GM12878 (cell line): Measurements from ENCODE around the gene PDCD10. TPM values are rescaled to one million over a fixed set of nuclear protein-coding genes. Genes with fewer than 3 reads are reported as not detected.
A peak's percentile ranks its signal among the peaks of the same experiment; 100 is the strongest.

Experiments
- ATAC-seq: fragments of 200-7000 bp; cut with Tn5 transposase; 3 replicates; pipeline ENCODE4 v1.9.1; 2020; ENCODE audit warnings: mild to moderate bottlenecking, moderate library complexity
- BruUV-seq: library from RNA; stranded (reverse); fragments of 400-500 nt; replicated peaks from 2 replicates; lab custom pipeline; 2021; lab: Mats Ljungman, UMichigan
- CTCF ChIA-PET: fragments of 300-600 bp; sonication (Branson Sonifier 250); formaldehyde crosslinking; extraction: SDS; loops from one replicate; lab custom pipeline; 2021; ENCODE audit warnings: inconsistent platforms; lab: Yijun Ruan, JAX
- POLR2A ChIA-PET: fragments of 350-600 bp; formaldehyde crosslinking; extraction: SDS; loops from one replicate; lab custom pipeline; 2021; ENCODE audit warnings: inconsistent platforms; lab: Charles Lee
- RAD21 ChIA-PET: fragments of 300-600 bp; sonication (Branson Sonifier 250); formaldehyde crosslinking; loops from one replicate; lab custom pipeline; 2023; ENCODE audit warnings: antibody characterized with exemption; ENCODE audit not compliant: unreplicated experiment; lab: Charles Lee
- SMC1A ChIA-PET: fragments of 300-600 bp; sonication (Branson Sonifier 250); formaldehyde crosslinking; loops from one replicate; lab custom pipeline; 2023; ENCODE audit not compliant: unreplicated experiment, uncharacterized antibody; lab: Charles Lee
- DNase-seq: peaks from one replicate; pipeline ENCODE4 v3.0.0-alpha.2; 2011; ENCODE audit warnings: low read depth, low spot score
- FAIRE-seq: peaks from 3 replicates; lab custom pipeline; 2011; peaks lifted over from hg19 to GRCh38; lab: Jason Lieb, UNC
- H2AFZ ChIP-seq: 2 replicates; pipeline ENCODE4 v1.6.0; 2011; ENCODE audit warnings: low read depth, low read length, control low read depth; ENCODE audit not compliant: control insufficient read depth
- H3K27ac ChIP-seq: 2 replicates; pipeline ENCODE4 v1.5.1; 2011; ENCODE audit warnings: control low read depth; ENCODE audit not compliant: control insufficient read depth, insufficient read depth
- H3K27me3 ChIP-seq, 2 experiments: replicated peaks in 1 of 2; 2 replicates each; pipeline versions ENCODE4 v1.6.0 to v1.6.1; 2011; ENCODE audit warnings: low read length in 1 of 2; ENCODE audit not compliant: control insufficient read depth in 2 of 2, insufficient read depth in 2 of 2
- H3K36me3 ChIP-seq, 2 experiments: 2 replicates each; pipeline ENCODE4 v1.5.1; 2011; ENCODE audit warnings: low read length in 1 of 2; ENCODE audit not compliant: control insufficient read depth in 2 of 2, insufficient read depth in 2 of 2
- H3K4me1 ChIP-seq: 2 replicates; pipeline ENCODE4 v1.6.1; 2011; ENCODE audit warnings: mild to moderate bottlenecking, low read length, moderate library complexity, mixed read lengths; ENCODE audit not compliant: control insufficient read depth, insufficient read depth
- H3K4me2 ChIP-seq: 2 replicates; pipeline ENCODE4 v1.6.0; 2011; ENCODE audit warnings: control low read depth; ENCODE audit not compliant: control insufficient read depth, insufficient read depth
- H3K4me3 ChIP-seq: fragments of 200-600 bp; sonication (generic); 2 replicates; pipeline ENCODE4 v1.5.1; 2016
- H3K79me2 ChIP-seq: 2 replicates; pipeline ENCODE4 v1.6.0; 2011; ENCODE audit warnings: low read length; ENCODE audit not compliant: control insufficient read depth, insufficient read depth
- H3K9ac ChIP-seq: 2 replicates; pipeline ENCODE4 v1.8.0; 2011; ENCODE audit warnings: low read length, control low read depth, mixed read lengths; ENCODE audit not compliant: control insufficient read depth, insufficient read depth
- H3K9me3 ChIP-seq: replicated peaks from 3 replicates; pipeline ENCODE4 v1.5.1; 2011; ENCODE audit warnings: mild to moderate bottlenecking, low read length; ENCODE audit not compliant: control insufficient read depth, insufficient read depth
- H4K20me1 ChIP-seq: 2 replicates; pipeline ENCODE4 v1.6.0; 2011; ENCODE audit not compliant: control insufficient read depth, insufficient read depth
- JUNB ChIP-seq: IDR thresholded peaks from 2 replicates; pipeline ENCODE4 v1.6.1; 2016; ENCODE audit warnings: antibody characterized with exemption, mild to moderate bottlenecking
- KAT2A ChIP-seq: conservative IDR thresholded peaks from 2 replicates; pipeline ENCODE4 v1.6.1; 2011; ENCODE audit warnings: low read depth, low read length; ENCODE audit not compliant: control insufficient read depth
- NFYB ChIP-seq: IDR thresholded peaks from 2 replicates; pipeline ENCODE4 v1.6.1; 2011; ENCODE audit warnings: low read depth, mild to moderate bottlenecking, low read length, improper control_type of control experiment, moderate library complexity; ENCODE audit not compliant: insufficient read depth
- RUNX3 ChIP-seq: IDR thresholded peaks from 2 replicates; pipeline ENCODE4 v1.6.1; 2012; ENCODE audit warnings: low read length, inconsistent platforms
- WGBS: methylation state at CpG from one replicate; pipeline ENCODE4 v1.1.6; 2016; ENCODE audit warnings: low lambda C conversion rate; ENCODE audit not compliant: insufficient replicate concordance, insufficient coverage; ENCODE audit errors: missing lambda C conversion rate; 5-methylcytosine and 5-hydroxymethylcytosine counted together
- in situ Hi-C: fragments of 300-500 bp; cut with MboI; formaldehyde crosslinking; loops from 9 replicates; pipeline ENCODE4 v1.14.3; 2018; ENCODE audit warnings: mixed read lengths
- intact Hi-C: fragments of 100-400 bp; cut with micrococcal nuclease; formaldehyde crosslinking; loops from one replicate; pipeline ENCODE4 v1.14.2; 2022; ENCODE audit not compliant: unreplicated experiment
- polyA plus RNA-seq, 11 experiments: library from polyadenylated mRNA; depleted of rRNA in 4 of 11; unstranded in 6 of 11; stranded (reverse) in 5 of 11; fragments of >200 nt; fragmentation: Nextera tagmentation in 4 of 11; fragmentation: Illumina TruSeq in 1 of 11; extraction: Ambion mirVana in 4 of 11; extraction: Trizol in 1 of 11; gene quantifications; 1 replicate in 1 of 11; 2 replicates in 10 of 11; pipeline versions ENCODE4 v1.2.1 to v1.2.3, GENCODE V29; 2011 to 2016; ENCODE audit warnings: inconsistent platforms in 2 of 11, missing spikeins in 2 of 11, low read depth in 1 of 11
- total RNA-seq, 4 experiments: library from RNA; depleted of rRNA in 3 of 4; stranded (reverse); fragments of >200 nt in 3 of 4; fragmentation: Illumina TruSeq in 1 of 4; extraction: Trizol in 1 of 4; gene quantifications; 2 replicates each; pipeline versions ENCODE4 v1.2.1 to v1.2.3, GENCODE V29; 2013 to 2021
- TF ChIP-seq, protein P1 (sequence below): fragments of 450-650 bp; IDR thresholded peaks from 2 replicates; pipeline ENCODE4 v1.6.1; 2016; ENCODE audit warnings: mild to moderate bottlenecking

Gene PDCD10
- total and polyA plus RNA-seq, 10 of the 15 experiments (the other 5 are each of a cell fraction or from before 2014, with no cell fraction given), result 64.1 to 247 (median 125) TPM

DNA sequence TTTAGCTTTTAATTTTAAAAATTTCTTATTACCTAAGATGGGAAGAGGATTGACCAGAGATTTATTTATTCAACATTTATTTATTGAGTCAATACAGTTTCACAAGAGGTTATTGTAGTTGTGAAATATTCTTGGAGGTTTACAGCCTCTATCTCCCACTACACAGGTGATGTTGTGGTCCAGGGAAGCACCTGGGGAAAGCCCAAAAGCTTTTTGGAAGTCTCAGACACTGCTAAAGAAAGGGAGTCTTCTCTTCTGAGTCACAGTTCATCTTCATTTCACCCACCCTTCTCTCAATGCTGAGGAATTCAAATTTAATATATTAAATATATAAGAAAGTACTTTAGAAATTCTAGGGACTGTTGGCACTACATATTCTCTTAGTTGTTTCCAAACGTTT is 42.7 kb upstream of the PDCD10 start:
- Histone ChIP-seq H3K4me2 (no peak overlapping the region), H4K20me1 (no peaks in the 10 kb centered on the region), H3K27me3 (no peaks in the 10 kb centered on the region), H3K4me3 (no peak overlapping the region), H3K9me3 (peaks cover 9% of the 10 kb centered on the region; the same call in 2 of the 3 replicates), H3K4me1 (peaks cover 8% of the 10 kb centered on the region), H3K79me2 (no peaks in the 10 kb centered on the region), H3K27ac (no peak overlapping the region), H2AFZ (no peak overlapping the region), H3K9ac (no peak overlapping the region), H3K36me3 (no peaks in the 10 kb centered on the region)
- POLR2A ChIA-PET, result no interaction called here
- CTCF ChIA-PET, result interaction anchor here (0.6 kb wide), 1 partner anchor 69 kb away, joined by 3 read pairs; no protein-coding TSS in a partner anchor
- peak; percentile 64 for ATAC-seq
- SMC1A ChIA-PET, result no interaction called here
- in situ Hi-C loops (no loop called here), intact Hi-C loops (no loop called here)
- no TSS peak for BruUV-seq
- no peak for FAIRE-seq
- RAD21 ChIA-PET, result no interaction called here
- no peak for DNase-seq
- TF ChIP-seq, protein P1, sequence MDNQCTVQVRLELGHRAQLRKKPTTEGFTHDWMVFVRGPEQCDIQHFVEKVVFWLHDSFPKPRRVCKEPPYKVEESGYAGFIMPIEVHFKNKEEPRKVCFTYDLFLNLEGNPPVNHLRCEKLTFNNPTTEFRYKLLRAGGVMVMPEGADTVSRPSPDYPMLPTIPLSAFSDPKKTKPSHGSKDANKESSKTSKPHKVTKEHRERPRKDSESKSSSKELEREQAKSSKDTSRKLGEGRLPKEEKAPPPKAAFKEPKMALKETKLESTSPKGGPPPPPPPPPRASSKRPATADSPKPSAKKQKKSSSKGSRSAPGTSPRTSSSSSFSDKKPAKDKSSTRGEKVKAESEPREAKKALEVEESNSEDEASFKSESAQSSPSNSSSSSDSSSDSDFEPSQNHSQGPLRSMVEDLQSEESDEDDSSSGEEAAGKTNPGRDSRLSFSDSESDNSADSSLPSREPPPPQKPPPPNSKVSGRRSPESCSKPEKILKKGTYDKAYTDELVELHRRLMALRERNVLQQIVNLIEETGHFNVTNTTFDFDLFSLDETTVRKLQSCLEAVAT, result no peak
- peak; percentile 81 for TF ChIP-seq RUNX3
- 0 out of 2 replicates have a peak, but pooled peaks have one; percentile 8 for TF ChIP-seq JUNB
- TF ChIP-seq KAT2A, result no peak
- no peak for TF ChIP-seq NFYB
- WGBS, result 0% methylated on average over 1 of the region's 1 CpG
